ENCODE results near the gene THOC6.

Gene THOC6

GRCh38 chr16:3020604-3021448 lies 3.0 kb upstream of the THOC6 start (continued):
- no peak for TF ChIP-seq AEBP2 (tag by site-specific recombination; IDR thresholded peaks at IDR 0.05; ENCODE audit: borderline replicate concordance)
- no peak for TF ChIP-seq ZNF555 (tag by site-specific recombination; conservative IDR thresholded peaks at IDR 0.05)
- no peak for TF ChIP-seq ZNF561 (tag by site-specific recombination; IDR thresholded peaks at IDR 0.05; ENCODE audit: borderline replicate concordance)
- TF ChIP-seq, protein P1, sequence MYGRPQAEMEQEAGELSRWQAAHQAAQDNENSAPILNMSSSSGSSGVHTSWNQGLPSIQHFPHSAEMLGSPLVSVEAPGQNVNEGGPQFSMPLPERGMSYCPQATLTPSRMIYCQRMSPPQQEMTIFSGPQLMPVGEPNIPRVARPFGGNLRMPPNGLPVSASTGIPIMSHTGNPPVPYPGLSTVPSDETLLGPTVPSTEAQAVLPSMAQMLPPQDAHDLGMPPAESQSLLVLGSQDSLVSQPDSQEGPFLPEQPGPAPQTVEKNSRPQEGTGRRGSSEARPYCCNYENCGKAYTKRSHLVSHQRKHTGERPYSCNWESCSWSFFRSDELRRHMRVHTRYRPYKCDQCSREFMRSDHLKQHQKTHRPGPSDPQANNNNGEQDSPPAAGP (tag by site-specific recombination; IDR thresholded peaks at IDR 0.05), result peak; percentile 99
- peak; percentile 36; the same call in 1 of the 2 replicates for TF ChIP-seq SCRT2 (tag by site-specific recombination; IDR thresholded peaks at IDR 0.05)
- no peak for TF ChIP-seq ZNF302 (tag by site-specific recombination; IDR thresholded peaks at IDR 0.05; ENCODE audit: low read depth)
- peak; percentile 96 for TF ChIP-seq ZNF629 (tag by site-specific recombination; IDR thresholded peaks at IDR 0.05)
- TF ChIP-seq ZNF660 (tag by site-specific recombination; IDR thresholded peaks at IDR 0.05), result peak; percentile 71
- no peak for TF ChIP-seq ZNF837 (tag by site-specific recombination; IDR thresholded peaks at IDR 0.05)
- TF ChIP-seq ZNF768 (tag by site-specific recombination; IDR thresholded peaks at IDR 0.05), result no peak
- no peak for TF ChIP-seq ZNF223 (tag by site-specific recombination; IDR thresholded peaks at IDR 0.05)
- no peak for TF ChIP-seq ZNF548 (tag by site-specific recombination; IDR thresholded peaks at IDR 0.05)
- TF ChIP-seq ZBTB26 (tag by site-specific recombination; optimal IDR thresholded peaks at IDR 0.05), result peak; percentile 78
- peak; percentile 35; the same call in 1 of the 2 replicates for TF ChIP-seq ZNF239 (tag by site-specific recombination; IDR thresholded peaks at IDR 0.05)
- peak; percentile 100 for TF ChIP-seq HIC1 (tag by site-specific recombination; IDR thresholded peaks at IDR 0.05)
- TF ChIP-seq ZFP3 (tag by site-specific recombination; IDR thresholded peaks at IDR 0.05; ENCODE audit: low read depth), result no peak
- no peak for TF ChIP-seq ZNF23 (tag by site-specific recombination; IDR thresholded peaks at IDR 0.05; ENCODE audit: borderline replicate concordance)
- peak; percentile 88 for TF ChIP-seq KLF1 (tag by site-specific recombination; IDR thresholded peaks at IDR 0.05)
- no peak for TF ChIP-seq ZNF529 (tag by site-specific recombination; IDR thresholded peaks at IDR 0.05; ENCODE audit: insufficient replicate concordance)
- no peak for TF ChIP-seq ZBTB6 (tag by site-specific recombination; IDR thresholded peaks at IDR 0.05)
- no peak for TF ChIP-seq REPIN1 (tag by site-specific recombination; IDR thresholded peaks at IDR 0.05; ENCODE audit: low read depth)
- no peak for TF ChIP-seq ZNF48 (tag by site-specific recombination; IDR thresholded peaks at IDR 0.05)
- no peak for TF ChIP-seq HOXA7 (CRISPR knock-in tag; IDR thresholded peaks at IDR 0.05; ENCODE audit: borderline replicate concordance)
- no peak for TF ChIP-seq ZNF585B (tag by site-specific recombination; IDR thresholded peaks at IDR 0.05)
- peak; percentile 49 for TF ChIP-seq ZNF335 (tag by site-specific recombination; conservative IDR thresholded peaks at IDR 0.05)
- peak; percentile 90 for TF ChIP-seq ZXDB (tag by site-specific recombination; IDR thresholded peaks at IDR 0.05)
- TF ChIP-seq BCL11A (tag by site-specific recombination; IDR thresholded peaks at IDR 0.05; ENCODE audit: low read depth), result peak; percentile 73
- no peak for TF ChIP-seq ZNF133 (tag by site-specific recombination; IDR thresholded peaks at IDR 0.05)
- peak; percentile 85 for TF ChIP-seq ZBTB1 (tag by site-specific recombination; IDR thresholded peaks at IDR 0.05)
- peak; percentile 52 for TF ChIP-seq OSR2 (tag by site-specific recombination; IDR thresholded peaks at IDR 0.05)

Data from HEK293 (cell line).